ENCODE measurements around the gene TTN. TPM values are rescaled to one million over a fixed set of nuclear protein-coding genes. Genes with fewer than 3 reads are reported as not detected.

TTN gene
- total RNA-seq, 1 donor from 2014 or later = 7.6 TPM

- TF ChIP-seq CTCF (IDR thresholded peaks at IDR 0.05) = no peak
- no peaks in the 10 kb centered on the region for H3K4me1 ChIP-seq
- H3K9me3 ChIP-seq = no peaks in the 10 kb centered on the region
- DNase-seq (ENCODE audit: low spot score in 2 of 2) = no peak
- no peaks in the 10 kb centered on the region for H3K27me3 ChIP-seq
- H3K4me3 ChIP-seq = no peak overlapping the region
- intact Hi-C loops (cut with DNase I) = no loop called here
- H3K27ac ChIP-seq = no peak overlapping the region
- H3K36me3 ChIP-seq = no peaks in the 10 kb centered on the region
These were observed 107.1 kb downstream of the TTN start for GRCh38 chr2:178700136-178700535.

- no peak for DNase-seq (ENCODE audit: low spot score in 2 of 2)
These were observed 114.4 kb downstream of the TTN start for GRCh38 chr2:178692845-178693244.

GRCh38 chr2:178689808-178690207 lies 117.4 kb downstream of the TTN start:
- no peak overlapping the region for H3K27ac ChIP-seq
- no peak for DNase-seq (ENCODE audit: low spot score in 2 of 2)
- no peaks in the 10 kb centered on the region for H3K27me3 ChIP-seq
- no peak for TF ChIP-seq CTCF (IDR thresholded peaks at IDR 0.05)
- intact Hi-C loops (cut with DNase I) = no loop called here
- H3K9me3 ChIP-seq = no peaks in the 10 kb centered on the region
- no peaks in the 10 kb centered on the region for H3K4me1 ChIP-seq
- no peak overlapping the region for H3K4me3 ChIP-seq
- H3K36me3 ChIP-seq = no peaks in the 10 kb centered on the region

More at GRCh38 chr2:178692845-178693244, 114.4 kb downstream of the TTN start:
- TF ChIP-seq CTCF (IDR thresholded peaks at IDR 0.05) = no peak
- Histone ChIP-seq H3K36me3 (no peaks in the 10 kb centered on the region), H3K27ac (no peak overlapping the region), H3K27me3 (no peaks in the 10 kb centered on the region), H3K4me1 (no peaks in the 10 kb centered on the region), H3K9me3 (no peaks in the 10 kb centered on the region), H3K4me3 (no peak overlapping the region)
- intact Hi-C loops (cut with DNase I) = no loop called here

- Histone ChIP-seq H3K4me3 (no peak overlapping the region), H3K9me3 (no peaks in the 10 kb centered on the region), H3K36me3 (no peaks in the 10 kb centered on the region), H3K27ac (no peak overlapping the region), H3K4me1 (no peaks in the 10 kb centered on the region), H3K27me3 (no peaks in the 10 kb centered on the region)
- TF ChIP-seq CTCF (IDR thresholded peaks at IDR 0.05) = no peak
- intact Hi-C loops (cut with DNase I) = no loop called here
- no peak for DNase-seq (ENCODE audit: low spot score in 2 of 2)
These were observed 123.3 kb downstream of the TTN start for GRCh38 chr2:178683877-178684276.

GRCh38 chr2:178681081-178681480 lies 126.1 kb downstream of the TTN start:
- DNase-seq (ENCODE audit: low spot score in 2 of 2) = no peak
- intact Hi-C loops (cut with DNase I) = no loop called here
- Histone ChIP-seq H3K27ac (no peak overlapping the region), H3K4me3 (no peak overlapping the region), H3K9me3 (no peaks in the 10 kb centered on the region), H3K36me3 (no peaks in the 10 kb centered on the region), H3K27me3 (no peaks in the 10 kb centered on the region), H3K4me1 (no peaks in the 10 kb centered on the region)
- no peak for TF ChIP-seq CTCF (IDR thresholded peaks at IDR 0.05)

- H3K36me3 ChIP-seq = no peaks in the 10 kb centered on the region
These were observed 127.3 kb downstream of the TTN start for GRCh38 chr2:178679891-178680290.

More at GRCh38 chr2:178679891-178680290, 127.3 kb downstream of the TTN start:
- no peaks in the 10 kb centered on the region for H3K9me3 ChIP-seq
- no peaks in the 10 kb centered on the region for H3K27me3 ChIP-seq
- H3K4me1 ChIP-seq = no peaks in the 10 kb centered on the region
- no peak overlapping the region for H3K4me3 ChIP-seq
- TF ChIP-seq CTCF (IDR thresholded peaks at IDR 0.05) = no peak
- H3K27ac ChIP-seq = no peak overlapping the region
- DNase-seq (ENCODE audit: low spot score in 2 of 2) = no peak
- intact Hi-C loops (cut with DNase I) = no loop called here

Measured in ascending aorta (tissue), 2 donors.